ENCODE measurements around the gene SF3B1.

GRCh38 chr2:197349699-197350098 is 85.1 kb downstream of the SF3B1 start:
- TF ChIP-seq, protein P1, sequence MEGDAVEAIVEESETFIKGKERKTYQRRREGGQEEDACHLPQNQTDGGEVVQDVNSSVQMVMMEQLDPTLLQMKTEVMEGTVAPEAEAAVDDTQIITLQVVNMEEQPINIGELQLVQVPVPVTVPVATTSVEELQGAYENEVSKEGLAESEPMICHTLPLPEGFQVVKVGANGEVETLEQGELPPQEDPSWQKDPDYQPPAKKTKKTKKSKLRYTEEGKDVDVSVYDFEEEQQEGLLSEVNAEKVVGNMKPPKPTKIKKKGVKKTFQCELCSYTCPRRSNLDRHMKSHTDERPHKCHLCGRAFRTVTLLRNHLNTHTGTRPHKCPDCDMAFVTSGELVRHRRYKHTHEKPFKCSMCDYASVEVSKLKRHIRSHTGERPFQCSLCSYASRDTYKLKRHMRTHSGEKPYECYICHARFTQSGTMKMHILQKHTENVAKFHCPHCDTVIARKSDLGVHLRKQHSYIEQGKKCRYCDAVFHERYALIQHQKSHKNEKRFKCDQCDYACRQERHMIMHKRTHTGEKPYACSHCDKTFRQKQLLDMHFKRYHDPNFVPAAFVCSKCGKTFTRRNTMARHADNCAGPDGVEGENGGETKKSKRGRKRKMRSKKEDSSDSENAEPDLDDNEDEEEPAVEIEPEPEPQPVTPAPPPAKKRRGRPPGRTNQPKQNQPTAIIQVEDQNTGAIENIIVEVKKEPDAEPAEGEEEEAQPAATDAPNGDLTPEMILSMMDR (conservative IDR thresholded peaks at IDR 0.05): no peak
- no peak for TF ChIP-seq EZH2 (IDR thresholded peaks at IDR 0.05; ENCODE audit: low read depth)
